Measurements from ENCODE around the gene SUFU.

The SUFU gene

GRCh38 chr10:102505462-102506115 is 1.8 kb downstream of the SUFU start:
- no peaks in the 10 kb centered on the region for H3K36me3 ChIP-seq (ENCODE audit: insufficient read depth)
- peaks cover 21% of the 10 kb centered on the region for H3K4me1 ChIP-seq (ENCODE audit: low read depth, poor library complexity, severe bottlenecking)
- peaks cover 16% of the 10 kb centered on the region for H3K79me2 ChIP-seq (ENCODE audit: insufficient read depth, low read depth)

GRCh38 chr10:102507521-102507920 is 3.7 kb downstream of the SUFU start:
- Histone ChIP-seq H3K4me1 (ENCODE audit: low read depth, poor library complexity, severe bottlenecking) (peaks cover 12% of the 10 kb centered on the region), H2AFZ (ENCODE audit: low read depth) (no peak overlapping the region), H3K4me3 (IDR thresholded peaks at IDR 0.05; ENCODE audit: insufficient read depth, low read depth, low read length) (no peak overlapping the region), H3K79me2 (ENCODE audit: insufficient read depth, low read depth) (peaks cover 5% of the 10 kb centered on the region; the same call in 1 of the 2 replicates), H3K27me3 (ENCODE audit: insufficient read depth, low read depth) (no peaks in the 10 kb centered on the region), H3K9ac (no peak overlapping the region), H3K36me3 (ENCODE audit: insufficient read depth) (no peaks in the 10 kb centered on the region), H3K27ac (no peak overlapping the region), H4K20me1 (ENCODE audit: insufficient read depth) (no peaks in the 10 kb centered on the region), H3K4me2 (no peak overlapping the region)
- TF ChIP-seq, protein P1, sequence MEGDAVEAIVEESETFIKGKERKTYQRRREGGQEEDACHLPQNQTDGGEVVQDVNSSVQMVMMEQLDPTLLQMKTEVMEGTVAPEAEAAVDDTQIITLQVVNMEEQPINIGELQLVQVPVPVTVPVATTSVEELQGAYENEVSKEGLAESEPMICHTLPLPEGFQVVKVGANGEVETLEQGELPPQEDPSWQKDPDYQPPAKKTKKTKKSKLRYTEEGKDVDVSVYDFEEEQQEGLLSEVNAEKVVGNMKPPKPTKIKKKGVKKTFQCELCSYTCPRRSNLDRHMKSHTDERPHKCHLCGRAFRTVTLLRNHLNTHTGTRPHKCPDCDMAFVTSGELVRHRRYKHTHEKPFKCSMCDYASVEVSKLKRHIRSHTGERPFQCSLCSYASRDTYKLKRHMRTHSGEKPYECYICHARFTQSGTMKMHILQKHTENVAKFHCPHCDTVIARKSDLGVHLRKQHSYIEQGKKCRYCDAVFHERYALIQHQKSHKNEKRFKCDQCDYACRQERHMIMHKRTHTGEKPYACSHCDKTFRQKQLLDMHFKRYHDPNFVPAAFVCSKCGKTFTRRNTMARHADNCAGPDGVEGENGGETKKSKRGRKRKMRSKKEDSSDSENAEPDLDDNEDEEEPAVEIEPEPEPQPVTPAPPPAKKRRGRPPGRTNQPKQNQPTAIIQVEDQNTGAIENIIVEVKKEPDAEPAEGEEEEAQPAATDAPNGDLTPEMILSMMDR (conservative IDR thresholded peaks at IDR 0.05; ENCODE audit: low read depth, low read length), result no peak

More at GRCh38 chr10:102505462-102506115, 1.8 kb downstream of the SUFU start:
- H3K4me2 ChIP-seq, result peak overlapping the region; percentile 83; the same call in 1 of the 2 replicates
- H3K4me3 ChIP-seq (IDR thresholded peaks at IDR 0.05; ENCODE audit: insufficient read depth, low read depth, low read length), result no peak overlapping the region
- no peak overlapping the region for H3K9ac ChIP-seq
- H3K27me3 ChIP-seq (ENCODE audit: insufficient read depth, low read depth), result no peaks in the 10 kb centered on the region
- no peak overlapping the region for H3K27ac ChIP-seq
- H4K20me1 ChIP-seq (ENCODE audit: insufficient read depth), result no peaks in the 10 kb centered on the region
- TF ChIP-seq, protein P1 (conservative IDR thresholded peaks at IDR 0.05; ENCODE audit: low read depth, low read length), result no peak
- H2AFZ ChIP-seq (ENCODE audit: low read depth), result no peak overlapping the region

- peaks cover 7% of the 10 kb centered on the region for H3K4me1 ChIP-seq (ENCODE audit: low read depth, poor library complexity, severe bottlenecking)
- TF ChIP-seq, protein P1 (conservative IDR thresholded peaks at IDR 0.05; ENCODE audit: low read depth, low read length), result no peak
- H4K20me1 ChIP-seq (ENCODE audit: insufficient read depth), result no peaks in the 10 kb centered on the region
- peaks cover 5% of the 10 kb centered on the region; the same call in 1 of the 2 replicates for H3K79me2 ChIP-seq (ENCODE audit: insufficient read depth, low read depth)
- no peak overlapping the region for H3K4me2 ChIP-seq
- H2AFZ ChIP-seq (ENCODE audit: low read depth), result no peak overlapping the region
- H3K4me3 ChIP-seq (IDR thresholded peaks at IDR 0.05; ENCODE audit: insufficient read depth, low read depth, low read length), result no peak overlapping the region
- H3K27ac ChIP-seq, result no peak overlapping the region
- H3K27me3 ChIP-seq (ENCODE audit: insufficient read depth, low read depth), result no peaks in the 10 kb centered on the region
- H3K9ac ChIP-seq, result no peak overlapping the region
- H3K36me3 ChIP-seq (ENCODE audit: insufficient read depth), result no peaks in the 10 kb centered on the region
These were observed 4.7 kb downstream of the SUFU start for GRCh38 chr10:102508506-102508905.

- no peaks in the 10 kb centered on the region for H3K27me3 ChIP-seq (ENCODE audit: insufficient read depth, low read depth)
- H4K20me1 ChIP-seq (ENCODE audit: insufficient read depth), result no peaks in the 10 kb centered on the region
- H3K4me3 ChIP-seq (IDR thresholded peaks at IDR 0.05; ENCODE audit: insufficient read depth, low read depth, low read length), result no peak overlapping the region
- H3K27ac ChIP-seq, result no peak overlapping the region
- TF ChIP-seq, protein P1 (conservative IDR thresholded peaks at IDR 0.05; ENCODE audit: low read depth, low read length), result no peak
- H3K36me3 ChIP-seq (ENCODE audit: insufficient read depth), result no peaks in the 10 kb centered on the region
- no peak overlapping the region for H3K4me2 ChIP-seq
- no peak overlapping the region for H2AFZ ChIP-seq (ENCODE audit: low read depth)
- H3K9ac ChIP-seq, result no peak overlapping the region
- peaks cover 2% of the 10 kb centered on the region; the same call in 1 of the 2 replicates for H3K79me2 ChIP-seq (ENCODE audit: insufficient read depth, low read depth)
- peaks cover 7% of the 10 kb centered on the region for H3K4me1 ChIP-seq (ENCODE audit: low read depth, poor library complexity, severe bottlenecking)
These were observed 5.6 kb downstream of the SUFU start for GRCh38 chr10:102509387-102509786.
